OCI-LY3 (cell line): ENCODE data around the gene COIL.

Source experiments
- EZH2phosphoT487 ChIP-seq: fragments of 200-600 bp; shearing (Covaris generic); IDR thresholded peaks from 2 replicates; pipeline ENCODE4 v1.6.1; 2018; ENCODE audit warnings: antibody characterized with exemption, mixed run types, low read depth
- TF ChIP-seq, protein P1 (sequence below): fragments of 200-600, 300-600 bp; sonication (generic); IDR thresholded peaks from 2 replicates; pipeline ENCODE4 v1.5.1; 2014; ENCODE audit warnings: antibody characterized with exemption, low read length, low read depth

DNA sequence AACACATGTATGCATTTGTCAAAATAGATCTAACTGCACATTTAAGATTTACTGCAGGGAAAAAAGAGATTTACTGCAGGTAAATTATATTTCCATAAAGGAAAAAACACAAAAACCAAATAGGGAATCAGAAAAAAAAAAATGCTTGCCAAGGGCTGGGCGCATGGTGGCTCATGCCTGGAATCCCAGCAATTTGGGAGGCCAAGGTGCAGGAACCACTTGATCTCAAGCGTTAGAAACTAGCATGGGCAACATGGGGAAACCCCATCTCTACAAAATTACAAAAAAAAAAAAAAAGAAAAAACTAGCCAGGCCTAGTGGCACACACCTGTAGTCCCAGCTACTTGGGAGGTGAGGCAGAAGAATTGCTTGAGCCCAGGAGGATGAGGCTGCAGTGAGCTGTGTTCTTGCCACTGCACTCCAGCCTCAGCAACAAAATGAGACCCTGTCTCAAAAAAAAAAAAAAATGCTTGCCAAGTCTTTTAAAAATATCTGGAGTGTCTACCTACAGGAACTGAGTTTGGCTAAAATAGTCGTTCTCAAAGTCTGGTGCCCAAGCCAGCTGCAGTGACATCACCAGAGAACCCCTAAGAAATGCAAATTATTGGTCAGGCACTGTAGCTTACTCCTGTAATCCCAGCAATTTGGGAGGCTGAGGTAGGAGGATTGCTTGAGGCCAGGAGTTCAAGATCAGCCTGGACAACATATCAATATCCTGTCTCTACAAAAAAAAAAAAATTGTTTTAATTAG, 64.5 kb downstream of the COIL start:
- TF ChIP-seq, protein P1, sequence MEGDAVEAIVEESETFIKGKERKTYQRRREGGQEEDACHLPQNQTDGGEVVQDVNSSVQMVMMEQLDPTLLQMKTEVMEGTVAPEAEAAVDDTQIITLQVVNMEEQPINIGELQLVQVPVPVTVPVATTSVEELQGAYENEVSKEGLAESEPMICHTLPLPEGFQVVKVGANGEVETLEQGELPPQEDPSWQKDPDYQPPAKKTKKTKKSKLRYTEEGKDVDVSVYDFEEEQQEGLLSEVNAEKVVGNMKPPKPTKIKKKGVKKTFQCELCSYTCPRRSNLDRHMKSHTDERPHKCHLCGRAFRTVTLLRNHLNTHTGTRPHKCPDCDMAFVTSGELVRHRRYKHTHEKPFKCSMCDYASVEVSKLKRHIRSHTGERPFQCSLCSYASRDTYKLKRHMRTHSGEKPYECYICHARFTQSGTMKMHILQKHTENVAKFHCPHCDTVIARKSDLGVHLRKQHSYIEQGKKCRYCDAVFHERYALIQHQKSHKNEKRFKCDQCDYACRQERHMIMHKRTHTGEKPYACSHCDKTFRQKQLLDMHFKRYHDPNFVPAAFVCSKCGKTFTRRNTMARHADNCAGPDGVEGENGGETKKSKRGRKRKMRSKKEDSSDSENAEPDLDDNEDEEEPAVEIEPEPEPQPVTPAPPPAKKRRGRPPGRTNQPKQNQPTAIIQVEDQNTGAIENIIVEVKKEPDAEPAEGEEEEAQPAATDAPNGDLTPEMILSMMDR, result no peak
- no peak for TF ChIP-seq EZH2phosphoT487
